NCI-H524 (cell line): ENCODE results near the gene EEPD1.

Source experiments
- DNase-seq, 2 experiments: peaks; one replicate each; lab custom pipeline; 2025; lab: John Stamatoyannopoulos, UW

EEPD1 gene

GRCh38 chr7:36253699-36254098 is 100.6 kb downstream of the EEPD1 start:
- no peak for DNase-seq

DNA sequence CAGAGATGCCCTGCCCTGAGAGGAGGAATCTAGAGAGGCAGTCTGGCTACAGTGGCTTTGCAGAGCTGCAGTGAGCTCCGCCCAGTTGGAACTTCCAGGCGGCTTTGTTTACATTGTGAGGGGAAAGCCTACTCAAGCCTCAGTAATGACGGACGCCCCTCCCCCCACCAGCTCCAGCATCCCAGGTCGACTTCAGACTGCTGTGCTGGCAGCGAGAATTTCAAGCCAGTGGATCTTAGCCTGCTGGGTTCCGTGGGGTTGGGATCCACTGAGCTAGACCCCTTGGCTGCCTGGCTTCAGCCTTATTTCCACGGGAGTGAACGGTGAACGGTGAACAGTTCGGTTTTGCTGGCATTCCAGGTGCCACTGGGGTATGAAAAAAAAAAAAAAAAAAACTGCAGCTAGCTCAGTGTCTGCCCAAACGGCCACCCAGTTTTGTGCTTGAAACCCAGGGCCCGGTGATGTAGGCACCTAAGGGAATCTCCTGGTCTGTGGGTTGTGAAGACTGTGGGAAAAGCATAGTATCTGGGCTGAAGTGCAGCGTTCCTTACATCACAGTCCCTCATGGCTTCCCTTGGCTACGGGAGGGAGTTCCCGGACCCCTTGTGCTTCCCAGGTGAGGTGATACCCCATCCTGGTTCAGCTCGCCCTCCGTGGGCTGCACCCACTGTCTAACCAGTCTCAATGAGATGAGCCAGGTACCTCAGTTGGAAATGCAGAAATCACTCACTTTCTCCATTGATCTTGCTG is 105.6 kb downstream of the EEPD1 start:
- DNase-seq, result peak; percentile 86 to 94

- no peak for DNase-seq
These were observed 107.4 kb downstream of the EEPD1 start for GRCh38 chr7:36260481-36260880.

GRCh38 chr7:36261019-36261754 is 108.1 kb downstream of the EEPD1 start:
- no peak for DNase-seq

GRCh38 chr7:36262309-36263094 is 109.4 kb downstream of the EEPD1 start:
- DNase-seq, result no peak

GRCh38 chr7:36263095-36263484 is 110.0 kb downstream of the EEPD1 start:
- no peak for DNase-seq

- no peak for DNase-seq
These were observed 111.2 kb downstream of the EEPD1 start for GRCh38 chr7:36264123-36264801.

DNA sequence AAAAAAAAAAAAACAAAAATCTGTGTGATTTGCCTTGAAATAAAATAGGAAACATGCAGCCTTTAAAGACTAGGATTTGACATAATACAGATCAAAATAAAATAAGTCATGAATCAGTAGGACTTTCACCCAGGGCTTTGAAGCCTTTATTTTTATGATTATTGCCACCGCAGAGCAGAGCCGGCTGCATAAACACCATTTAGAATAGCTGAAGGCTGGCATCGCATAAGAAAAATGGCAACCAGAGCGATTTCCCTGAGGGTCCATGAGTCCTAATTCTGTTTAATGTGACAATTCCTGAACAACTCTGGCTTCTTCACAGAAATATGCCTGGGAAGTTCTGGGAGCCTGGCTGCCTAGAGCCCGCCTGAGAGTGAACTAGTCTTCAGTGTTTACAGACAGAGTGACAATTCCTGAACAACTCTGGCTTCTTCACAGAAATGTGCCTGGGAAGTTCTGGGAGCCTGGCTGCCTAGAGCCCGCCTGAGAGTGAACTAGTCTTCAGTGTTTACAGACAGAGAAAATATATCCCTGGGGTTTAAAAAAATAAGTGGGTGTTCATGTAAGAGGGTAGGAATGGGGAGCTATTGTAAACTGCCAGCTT is 112.0 kb downstream of the EEPD1 start:
- no peak for DNase-seq

GRCh38 chr7:36265680-36266079 is 112.6 kb downstream of the EEPD1 start:
- no peak for DNase-seq

GRCh38 chr7:36266190-36266589 is 113.1 kb downstream of the EEPD1 start:
- no peak for DNase-seq

DNA sequence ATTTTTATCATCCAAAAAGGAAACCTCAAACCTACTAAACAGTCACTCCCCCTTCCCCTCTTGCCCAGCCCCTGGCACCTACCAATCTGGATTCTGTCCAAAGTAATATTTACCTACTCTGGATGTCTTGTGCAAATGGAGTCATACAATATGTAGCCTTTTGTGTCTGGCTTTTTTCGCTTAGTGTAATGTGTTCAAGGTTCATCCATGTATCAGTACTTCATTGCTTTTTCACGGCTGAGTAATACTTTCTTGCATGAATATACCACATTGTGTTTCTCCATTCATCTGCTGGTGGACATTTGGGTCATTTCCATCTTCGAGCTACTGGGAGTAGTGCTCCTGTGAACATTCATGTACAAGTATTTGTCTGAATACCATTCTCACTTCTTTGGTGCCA is 113.6 kb downstream of the EEPD1 start:
- DNase-seq, result no peak

GRCh38 chr7:36272211-36272566 is 119.1 kb downstream of the EEPD1 start:
- no peak for DNase-seq

DNA sequence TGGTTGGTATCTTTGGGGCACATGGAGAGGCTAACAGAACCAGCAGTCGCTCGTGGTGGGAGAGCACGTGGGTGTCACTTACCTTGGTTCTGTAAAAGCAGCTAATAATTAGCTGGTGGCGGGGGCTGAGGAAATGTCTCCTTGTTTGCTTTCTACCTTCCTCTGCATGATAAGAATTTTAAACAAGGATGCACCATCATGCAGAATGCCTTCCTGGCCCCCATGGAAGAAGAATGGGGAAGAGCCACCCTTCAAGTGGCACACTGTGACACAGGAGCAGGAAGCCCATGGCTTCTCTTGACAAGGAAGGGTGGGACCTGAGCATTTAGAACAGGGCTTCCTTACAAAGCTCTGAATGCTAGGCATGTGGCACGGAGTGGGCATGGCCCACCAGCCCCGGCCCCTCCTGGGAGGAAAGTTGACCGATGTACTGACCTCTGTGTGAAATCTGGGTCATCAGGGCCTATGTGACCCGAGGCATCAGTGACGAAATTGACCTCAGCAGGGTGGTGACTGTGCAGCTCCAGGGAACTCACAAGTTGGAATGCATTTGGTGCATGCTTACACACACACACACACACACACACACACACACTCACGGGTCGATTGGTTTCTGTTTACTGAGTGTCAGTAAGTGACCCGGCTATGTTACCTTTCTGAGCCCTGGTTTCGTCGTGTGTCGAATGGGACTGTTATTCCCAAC is 119.7 kb downstream of the EEPD1 start:
- DNase-seq, result no peak

GRCh38 chr7:36273836-36274235 is 120.8 kb downstream of the EEPD1 start:
- no peak for DNase-seq

DNA sequence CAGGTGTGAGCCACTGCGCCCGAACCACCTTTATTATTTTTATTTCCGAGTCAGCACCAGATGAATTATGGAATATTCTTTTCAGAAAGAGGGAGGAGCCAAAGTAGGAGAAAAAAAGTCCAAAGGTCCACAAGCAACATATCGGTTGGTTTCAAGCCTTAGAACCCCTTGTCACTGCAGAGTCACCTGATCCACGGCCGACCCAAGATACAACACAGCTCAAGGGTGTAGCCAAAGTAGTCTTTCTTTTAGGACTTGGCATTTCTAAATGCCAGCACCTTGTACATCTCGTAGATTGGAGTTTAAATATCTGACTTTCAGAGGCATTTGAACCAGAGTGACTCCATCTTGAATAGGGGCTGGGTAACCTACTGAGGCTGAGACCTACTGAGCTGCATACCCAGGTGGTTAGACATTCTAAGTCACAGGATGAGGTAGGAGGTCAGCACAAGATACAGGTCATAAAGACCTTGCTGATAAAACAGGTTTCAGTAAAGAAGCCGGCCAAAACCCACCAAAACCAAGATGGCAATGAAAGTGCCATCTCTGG is 122.8 kb downstream of the EEPD1 start:
- no peak for DNase-seq

DNA sequence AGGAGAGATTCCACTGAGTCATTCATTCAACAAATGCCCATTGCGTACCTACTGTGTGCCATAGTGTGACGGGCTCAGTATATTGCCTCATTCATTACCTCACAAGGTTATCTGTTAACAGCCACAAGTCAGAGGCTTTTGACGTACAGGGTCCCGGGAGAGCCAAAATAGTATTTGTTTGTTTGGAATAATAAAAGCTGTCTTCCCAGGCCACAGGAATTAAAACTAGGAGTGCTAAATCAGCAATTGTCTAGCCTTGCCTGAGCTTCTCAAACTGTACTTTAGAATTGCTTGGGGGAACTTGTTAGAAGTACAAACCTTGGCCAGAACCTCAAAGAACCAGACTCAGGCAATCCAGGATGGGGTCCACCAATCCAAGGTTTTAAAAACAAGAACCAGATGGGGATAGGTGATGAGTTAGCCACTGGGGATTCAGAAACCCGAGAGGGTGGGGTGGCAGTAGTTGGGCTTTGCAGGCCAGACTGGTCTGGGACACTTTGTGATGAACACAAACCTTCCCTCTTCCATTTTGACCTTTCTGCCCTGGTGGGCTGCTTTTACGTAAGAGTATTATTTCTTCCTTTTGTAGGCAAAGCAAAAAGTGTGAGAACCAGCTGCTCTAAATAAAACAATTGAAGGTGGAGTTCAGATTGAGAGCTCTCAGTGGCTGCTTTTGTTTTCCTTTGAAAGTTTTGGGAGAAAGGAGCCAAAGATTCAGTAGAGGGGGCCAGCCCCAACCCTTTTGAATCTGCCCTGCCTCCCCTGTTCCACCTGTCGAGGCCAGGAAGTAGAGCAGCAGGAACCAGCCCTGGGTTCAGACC is 123.6 kb downstream of the EEPD1 start:
- no peak for DNase-seq

DNA sequence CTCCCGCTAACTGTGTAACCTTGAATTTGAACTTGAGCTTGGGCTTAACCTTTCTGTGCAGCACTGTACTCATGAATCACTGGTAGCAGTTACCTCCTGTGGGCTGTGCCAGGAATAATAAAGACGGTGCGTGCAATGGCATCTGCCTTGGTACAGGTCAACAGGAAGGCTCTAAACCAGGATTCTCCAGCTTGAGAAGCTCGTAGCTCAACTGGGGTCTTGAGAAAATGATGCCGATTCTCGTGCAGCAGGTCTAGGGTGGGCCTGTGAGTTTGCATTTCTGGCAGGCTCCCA is 124.1 kb downstream of the EEPD1 start:
- no peak for DNase-seq

- DNase-seq, result no peak
These were observed 125.1 kb downstream of the EEPD1 start for GRCh38 chr7:36278069-36278619.

- peak; percentile 77 to 91 for DNase-seq
These were observed 125.6 kb downstream of the EEPD1 start for GRCh38 chr7:36278620-36279172.
